Stimulated activated CD4-positive, alpha-beta T cell treated with anti-CD3 and anti-CD28 coated beads, Interleukin-1b, Interleukin-23, amount 100 ng/mL, for 24 hours (primary cell): Measurements from ENCODE around the gene MPST.

Experiments
- DNase-seq, 4 experiments: peaks; one replicate each; pipeline ENCODE4 v3.0.0-alpha.2; 2020; ENCODE audit warnings: low read depth in 4 of 4, low spot score in 1 of 4

The MPST gene

DNA sequence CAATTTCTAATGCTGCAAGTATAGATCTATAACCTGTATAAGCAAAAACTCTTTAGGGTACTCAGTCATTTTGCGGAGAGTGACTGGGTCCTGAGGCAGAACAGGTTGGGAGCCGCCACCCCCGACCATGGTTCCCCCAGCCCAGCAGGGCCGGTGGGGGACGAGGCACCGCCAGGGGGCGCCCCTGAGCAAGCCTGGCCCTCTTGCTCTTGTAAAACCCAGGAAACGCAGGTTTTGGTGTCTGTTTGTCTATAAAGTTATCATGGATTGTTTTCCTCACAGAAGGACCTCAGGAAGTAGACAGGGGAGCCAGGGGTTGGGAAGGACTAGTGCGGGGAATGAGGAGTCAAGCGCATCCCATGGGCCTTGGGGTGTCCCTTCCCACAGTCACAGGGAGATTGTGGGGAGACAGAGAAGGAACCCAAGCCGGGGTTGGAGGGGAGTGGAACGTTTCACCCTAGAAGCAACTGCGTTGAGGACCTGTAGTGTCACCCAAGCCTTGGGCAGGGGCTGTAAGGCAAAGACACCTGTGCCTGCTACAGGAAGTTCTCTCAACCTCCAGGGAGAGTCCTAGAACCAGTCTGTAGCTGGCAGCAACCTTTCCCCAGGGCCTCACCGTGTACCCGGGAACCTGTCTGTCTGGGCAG lies 58.4 kb downstream of the MPST start:
- DNase-seq: peak; percentile 79 to 87 (median 82)

DNA sequence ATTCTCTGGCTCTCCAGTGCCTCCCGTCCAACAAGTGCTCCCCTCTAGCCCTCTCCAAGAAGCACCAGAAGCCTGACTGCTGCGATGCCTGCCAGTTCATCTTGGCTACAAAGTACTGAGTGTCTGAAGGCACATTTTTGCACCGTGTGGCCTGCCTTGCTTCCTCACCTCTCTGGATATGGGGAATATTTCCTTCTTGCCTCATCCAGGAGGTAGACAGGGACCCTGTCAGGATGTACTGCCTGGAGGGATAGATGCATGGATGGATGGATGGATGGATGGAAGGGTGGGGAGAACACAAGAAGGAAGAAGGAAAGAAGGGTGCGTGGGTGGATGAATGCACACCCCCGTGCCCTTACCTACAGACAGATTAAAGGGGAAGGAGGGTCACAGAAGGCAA lies 59.6 kb downstream of the MPST start:
- no peak for DNase-seq
